ENCODE data around the gene EDAR.

Gene EDAR

DNA sequence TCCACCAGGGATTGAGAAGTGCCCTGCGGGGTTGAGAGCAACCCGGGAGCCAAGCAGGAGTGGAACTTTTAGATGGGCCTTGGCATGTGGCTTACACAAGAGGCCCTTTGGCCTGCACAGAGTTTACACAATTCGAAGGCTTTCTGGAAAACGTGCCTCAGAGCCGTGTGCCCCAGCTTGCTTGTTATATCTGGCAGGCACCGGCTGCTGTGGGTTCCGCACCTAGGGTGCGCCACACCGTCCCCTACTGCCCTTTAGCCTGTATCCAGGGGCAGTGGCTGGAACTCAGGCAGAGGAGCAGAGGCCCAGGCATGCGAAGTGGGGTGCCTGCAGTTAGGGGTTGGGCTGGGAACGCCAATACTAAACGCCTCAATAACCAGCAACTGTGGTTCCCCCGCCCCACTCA is 32.9 kb upstream of the EDAR start:
- no peaks in the 10 kb centered on the region for H3K9me3 Mint-ChIP-seq
- peaks cover 9% of the 10 kb centered on the region for H3K4me1 Mint-ChIP-seq
- peaks cover 29% of the 10 kb centered on the region for H3K27me3 Mint-ChIP-seq (ENCODE audit: low read depth)

DNA sequence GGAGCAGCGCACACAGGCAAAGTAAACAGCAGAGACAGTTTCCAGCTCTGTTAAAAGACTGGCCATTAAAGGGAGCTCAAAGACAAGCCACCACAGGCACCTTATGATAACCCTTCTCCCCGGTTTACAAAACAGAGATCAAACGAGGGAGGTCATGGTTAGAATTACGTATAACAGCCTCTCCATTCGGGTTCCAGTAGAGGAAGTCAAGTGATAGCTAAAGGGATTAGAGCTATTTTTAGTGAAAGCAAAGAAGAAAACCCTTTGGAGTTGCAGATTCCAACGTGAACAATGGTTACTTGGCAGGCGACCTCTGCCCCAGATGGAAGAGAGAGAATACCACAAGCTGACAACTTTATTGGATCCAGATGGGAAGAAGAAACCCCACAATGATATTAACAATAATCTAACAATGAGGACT is 31.2 kb upstream of the EDAR start:
- Mint-ChIP-seq H3K27me3 (ENCODE audit: low read depth) (peaks cover 21% of the 10 kb centered on the region), H3K9me3 (no peaks in the 10 kb centered on the region), H3K27ac (no peak overlapping the region), H3K4me3 (no peak overlapping the region), H3K36me3 (ENCODE audit: low read depth) (no peaks in the 10 kb centered on the region), H3K4me1 (peaks cover 9% of the 10 kb centered on the region)
- TF ChIP-seq, protein P1, sequence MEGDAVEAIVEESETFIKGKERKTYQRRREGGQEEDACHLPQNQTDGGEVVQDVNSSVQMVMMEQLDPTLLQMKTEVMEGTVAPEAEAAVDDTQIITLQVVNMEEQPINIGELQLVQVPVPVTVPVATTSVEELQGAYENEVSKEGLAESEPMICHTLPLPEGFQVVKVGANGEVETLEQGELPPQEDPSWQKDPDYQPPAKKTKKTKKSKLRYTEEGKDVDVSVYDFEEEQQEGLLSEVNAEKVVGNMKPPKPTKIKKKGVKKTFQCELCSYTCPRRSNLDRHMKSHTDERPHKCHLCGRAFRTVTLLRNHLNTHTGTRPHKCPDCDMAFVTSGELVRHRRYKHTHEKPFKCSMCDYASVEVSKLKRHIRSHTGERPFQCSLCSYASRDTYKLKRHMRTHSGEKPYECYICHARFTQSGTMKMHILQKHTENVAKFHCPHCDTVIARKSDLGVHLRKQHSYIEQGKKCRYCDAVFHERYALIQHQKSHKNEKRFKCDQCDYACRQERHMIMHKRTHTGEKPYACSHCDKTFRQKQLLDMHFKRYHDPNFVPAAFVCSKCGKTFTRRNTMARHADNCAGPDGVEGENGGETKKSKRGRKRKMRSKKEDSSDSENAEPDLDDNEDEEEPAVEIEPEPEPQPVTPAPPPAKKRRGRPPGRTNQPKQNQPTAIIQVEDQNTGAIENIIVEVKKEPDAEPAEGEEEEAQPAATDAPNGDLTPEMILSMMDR (IDR thresholded peaks at IDR 0.05; ENCODE audit: unreplicated experiment in 3 of 3) = no peak

More for the DNA sequence above, 32.9 kb upstream of the EDAR start:
- TF ChIP-seq, protein P1 (IDR thresholded peaks at IDR 0.05; ENCODE audit: unreplicated experiment in 3 of 3) = no peak
- no peaks in the 10 kb centered on the region for H3K36me3 Mint-ChIP-seq (ENCODE audit: low read depth)
- no peak overlapping the region for H3K27ac Mint-ChIP-seq
- H3K4me3 Mint-ChIP-seq = no peak overlapping the region

DNA sequence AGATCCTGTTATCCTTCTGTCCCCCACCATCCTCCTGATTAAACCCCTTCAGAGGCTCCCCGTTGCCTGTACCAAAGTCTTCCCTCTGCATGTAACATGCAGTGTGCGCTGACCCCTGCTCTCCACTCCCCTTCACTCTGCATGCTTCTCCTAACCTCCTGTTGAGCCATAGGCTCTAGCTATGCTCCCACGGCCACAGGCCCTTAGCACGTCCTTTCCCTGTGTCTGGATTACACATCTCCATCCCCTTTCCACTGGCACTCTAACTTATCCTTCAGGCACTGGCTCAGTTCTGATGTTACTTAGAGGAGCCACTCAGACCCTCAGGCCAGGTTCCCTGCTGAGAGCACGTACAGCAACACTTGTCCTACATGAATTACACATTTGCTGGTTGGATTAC is 29.4 kb upstream of the EDAR start:
- Mint-ChIP-seq H3K27ac (no peak overlapping the region), H3K4me1 (peaks cover 9% of the 10 kb centered on the region), H3K4me3 (no peak overlapping the region), H3K27me3 (ENCODE audit: low read depth) (peaks cover 21% of the 10 kb centered on the region), H3K9me3 (no peaks in the 10 kb centered on the region), H3K36me3 (ENCODE audit: low read depth) (no peaks in the 10 kb centered on the region)
- TF ChIP-seq, protein P1 (IDR thresholded peaks at IDR 0.05; ENCODE audit: unreplicated experiment in 3 of 3) = no peak

DNA sequence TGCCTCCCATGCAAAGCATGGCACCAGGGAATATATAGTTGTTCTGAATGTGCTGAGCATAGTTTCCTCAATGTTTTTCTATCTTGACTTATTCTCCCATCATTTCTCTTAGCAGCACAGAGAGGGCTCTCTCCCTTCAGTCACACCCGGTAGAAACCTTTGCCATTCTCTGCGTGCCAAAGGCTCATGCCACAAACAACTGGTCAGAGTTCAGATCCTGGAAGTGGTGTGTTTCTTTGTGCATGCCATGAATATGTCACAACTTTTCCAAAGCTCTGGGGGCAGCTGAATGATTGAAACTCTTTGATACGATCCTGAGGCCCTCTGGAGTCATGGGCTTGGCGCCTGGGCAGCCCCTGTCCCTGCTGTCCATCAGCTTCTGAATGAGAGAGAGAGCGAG is 28.0 kb upstream of the EDAR start:
- Mint-ChIP-seq H3K4me3 (no peak overlapping the region), H3K27ac (no peak overlapping the region), H3K27me3 (ENCODE audit: low read depth) (peaks cover 23% of the 10 kb centered on the region), H3K4me1 (peaks cover 9% of the 10 kb centered on the region), H3K36me3 (ENCODE audit: low read depth) (no peaks in the 10 kb centered on the region), H3K9me3 (no peaks in the 10 kb centered on the region)
- TF ChIP-seq, protein P1 (IDR thresholded peaks at IDR 0.05; ENCODE audit: unreplicated experiment in 3 of 3) = no peak

DNA sequence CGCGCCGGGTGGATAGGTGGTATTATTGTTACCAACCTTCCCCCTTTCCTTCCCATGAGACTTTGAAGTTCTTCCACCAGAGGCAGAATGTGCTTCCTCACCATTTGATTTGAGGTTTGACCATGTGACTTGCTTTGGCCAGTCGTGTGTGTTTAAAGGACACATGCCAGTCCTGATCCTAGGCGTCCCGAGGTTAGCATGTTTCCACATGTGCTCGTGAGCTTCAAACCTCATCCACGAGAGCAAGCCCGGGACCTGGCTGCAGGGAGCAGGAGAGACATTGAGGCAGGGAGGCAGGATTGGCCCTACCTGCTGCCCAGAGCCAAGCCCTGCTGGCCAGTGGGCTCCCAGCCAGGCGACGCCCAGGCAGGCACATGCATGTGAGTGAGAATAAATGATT is 27.4 kb upstream of the EDAR start:
- TF ChIP-seq, protein P1 (IDR thresholded peaks at IDR 0.05; ENCODE audit: unreplicated experiment in 3 of 3) = no peak
- H3K4me1 Mint-ChIP-seq = peaks cover 9% of the 10 kb centered on the region
- no peak overlapping the region for H3K4me3 Mint-ChIP-seq

DNA sequence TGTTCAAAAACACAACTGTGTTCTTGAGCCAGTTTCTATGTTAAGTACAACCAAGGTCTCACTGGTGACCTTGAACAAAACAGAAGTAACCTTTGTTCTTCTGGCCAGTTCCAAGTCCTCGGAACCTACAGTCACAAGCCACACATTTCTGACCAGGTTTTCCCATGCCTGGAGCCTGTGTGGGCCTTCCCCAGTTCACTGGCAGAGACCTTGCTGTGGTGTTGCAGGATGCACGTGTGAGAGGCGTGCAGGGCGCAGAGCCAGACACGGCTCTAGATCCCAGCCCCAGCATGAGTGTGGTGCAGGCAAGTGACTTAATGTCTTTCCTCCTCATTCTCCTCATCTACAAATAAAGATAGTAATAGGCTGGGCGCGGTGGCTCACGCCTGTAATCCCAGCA is 25.5 kb upstream of the EDAR start:
- Mint-ChIP-seq H3K27ac (no peak overlapping the region), H3K9me3 (no peaks in the 10 kb centered on the region), H3K36me3 (ENCODE audit: low read depth) (no peaks in the 10 kb centered on the region), H3K4me3 (no peak overlapping the region), H3K27me3 (ENCODE audit: low read depth) (peaks cover 22% of the 10 kb centered on the region), H3K4me1 (no peaks in the 10 kb centered on the region)
- TF ChIP-seq, protein P1 (IDR thresholded peaks at IDR 0.05; ENCODE audit: unreplicated experiment in 3 of 3) = no peak

More for the DNA sequence above, 27.4 kb upstream of the EDAR start:
- H3K27ac Mint-ChIP-seq = no peak overlapping the region
- no peaks in the 10 kb centered on the region for H3K36me3 Mint-ChIP-seq (ENCODE audit: low read depth)
- peaks cover 26% of the 10 kb centered on the region for H3K27me3 Mint-ChIP-seq (ENCODE audit: low read depth)
- no peaks in the 10 kb centered on the region for H3K9me3 Mint-ChIP-seq

All from nephron (organoid).